Choroid plexus epithelial cell (primary cell): ENCODE measurements around the gene SPATA2L.
A peak's percentile ranks its signal among the peaks of the same experiment; 100 is the strongest.
"Not testable (repeated sequence)": the region's sequence is repeated elsewhere in the genome, so short reads cannot be mapped to it uniquely, and the experiment has no call there.

Experiments used
- DNase-seq: peaks from one replicate; pipeline ENCODE4 v3.0.0-alpha.2; 2010; ENCODE audit warnings: low read depth
- H3K4me3 ChIP-seq: 2 replicates; pipeline ENCODE4 v1.5.1; 2011; ENCODE audit warnings: low read depth, mild to moderate bottlenecking, control low read depth, low read length, moderate library complexity
- TF ChIP-seq, protein P1 (sequence below): conservative IDR thresholded peaks from 2 replicates; pipeline ENCODE4 v1.5.1; 2011; ENCODE audit warnings: low read depth, mild to moderate bottlenecking, control low read depth, inconsistent platforms, low read length, moderate library complexity

The SPATA2L gene

DNA sequence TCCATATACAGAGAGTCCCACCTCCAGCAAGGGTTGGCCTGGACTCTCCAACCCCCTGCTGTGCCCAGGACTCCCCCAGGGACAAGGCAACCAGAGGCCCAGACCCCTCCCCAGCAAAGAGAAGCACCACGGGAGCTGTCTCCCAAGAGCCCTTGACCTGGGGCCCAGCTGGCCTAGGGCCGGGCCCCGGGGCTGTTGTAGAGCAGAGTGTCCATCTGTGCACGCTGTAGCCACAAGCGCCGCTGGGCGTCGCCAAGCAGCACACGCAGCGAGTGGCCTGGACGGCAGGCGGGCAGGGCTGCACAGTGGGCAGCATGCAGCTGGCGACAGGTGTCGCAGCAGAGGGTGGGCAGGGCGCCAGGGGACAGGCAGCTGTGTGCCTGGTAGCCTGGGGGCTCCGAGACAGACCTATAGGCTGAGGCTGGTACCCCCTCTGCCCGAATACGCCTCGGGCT, 4.3 kb downstream of the SPATA2L start:
- no peak overlapping the region for H3K4me3 ChIP-seq
- no peak for DNase-seq
- TF ChIP-seq, protein P1, sequence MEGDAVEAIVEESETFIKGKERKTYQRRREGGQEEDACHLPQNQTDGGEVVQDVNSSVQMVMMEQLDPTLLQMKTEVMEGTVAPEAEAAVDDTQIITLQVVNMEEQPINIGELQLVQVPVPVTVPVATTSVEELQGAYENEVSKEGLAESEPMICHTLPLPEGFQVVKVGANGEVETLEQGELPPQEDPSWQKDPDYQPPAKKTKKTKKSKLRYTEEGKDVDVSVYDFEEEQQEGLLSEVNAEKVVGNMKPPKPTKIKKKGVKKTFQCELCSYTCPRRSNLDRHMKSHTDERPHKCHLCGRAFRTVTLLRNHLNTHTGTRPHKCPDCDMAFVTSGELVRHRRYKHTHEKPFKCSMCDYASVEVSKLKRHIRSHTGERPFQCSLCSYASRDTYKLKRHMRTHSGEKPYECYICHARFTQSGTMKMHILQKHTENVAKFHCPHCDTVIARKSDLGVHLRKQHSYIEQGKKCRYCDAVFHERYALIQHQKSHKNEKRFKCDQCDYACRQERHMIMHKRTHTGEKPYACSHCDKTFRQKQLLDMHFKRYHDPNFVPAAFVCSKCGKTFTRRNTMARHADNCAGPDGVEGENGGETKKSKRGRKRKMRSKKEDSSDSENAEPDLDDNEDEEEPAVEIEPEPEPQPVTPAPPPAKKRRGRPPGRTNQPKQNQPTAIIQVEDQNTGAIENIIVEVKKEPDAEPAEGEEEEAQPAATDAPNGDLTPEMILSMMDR: no peak

DNA sequence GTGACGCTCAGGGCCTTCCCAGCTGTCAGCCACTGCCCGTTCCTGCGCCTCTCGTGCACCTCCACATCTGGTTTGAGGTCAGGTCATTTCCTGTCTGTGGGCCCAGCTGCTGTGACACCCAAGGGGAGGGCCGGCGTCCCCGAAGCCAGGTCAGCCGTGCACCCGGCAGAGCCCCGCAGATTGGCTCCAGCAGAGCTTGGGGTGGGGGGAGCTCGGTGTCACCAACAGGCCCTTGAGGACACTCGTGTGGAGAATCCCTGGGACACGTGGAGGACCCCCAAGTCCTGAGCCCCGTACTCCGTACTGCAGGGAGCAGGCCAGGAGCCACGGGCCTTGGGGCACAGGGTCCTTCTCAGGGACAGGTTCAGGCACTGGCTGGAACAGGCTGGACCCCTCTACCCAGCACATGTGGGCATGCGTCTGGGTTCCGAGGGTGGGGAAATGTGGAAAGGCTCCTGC, 4.8 kb downstream of the SPATA2L start:
- TF ChIP-seq, protein P1: no peak
- DNase-seq: peak; percentile 43
- H3K4me3 ChIP-seq: no peak overlapping the region

DNA sequence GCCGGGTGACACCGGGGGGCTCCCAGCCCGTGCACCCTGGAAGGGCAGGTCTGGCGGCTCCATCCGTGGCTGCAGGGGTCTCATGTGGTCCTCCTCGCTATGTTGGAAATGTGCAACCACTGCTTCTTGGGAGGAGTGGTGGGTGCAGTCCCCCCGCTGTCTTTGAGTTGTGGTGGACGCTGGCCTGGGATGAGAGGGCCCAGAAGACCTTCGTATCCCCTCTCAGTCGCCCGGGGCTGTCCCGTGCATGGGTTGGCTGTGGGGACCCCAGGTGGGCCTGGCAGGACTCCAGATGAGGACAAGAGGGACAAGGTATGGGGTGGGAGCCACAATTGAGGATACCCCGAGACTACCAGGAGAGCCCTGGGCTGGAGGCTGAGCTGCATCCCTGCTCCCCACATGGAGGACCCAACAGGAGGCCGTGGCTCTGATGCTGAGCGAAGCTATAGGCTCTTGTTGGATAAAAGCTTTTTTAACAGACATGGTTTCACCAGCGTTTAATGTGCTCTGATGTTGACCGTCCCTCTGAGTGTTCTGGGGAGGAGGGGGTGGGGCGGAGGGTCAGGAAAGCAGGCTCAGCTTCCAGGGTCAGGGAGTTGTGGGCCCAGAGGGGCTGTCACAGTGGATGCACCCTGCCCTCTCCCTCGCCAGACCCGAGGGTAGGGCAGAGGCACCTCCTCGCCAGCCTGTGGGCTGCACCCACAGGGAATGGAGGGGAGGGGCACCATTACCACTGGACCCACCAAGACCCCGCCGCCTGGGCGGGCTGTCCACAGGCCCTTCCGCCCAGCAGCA, 5.4 kb downstream of the SPATA2L start:
- no peak overlapping the region for H3K4me3 ChIP-seq
- no peak for DNase-seq
- TF ChIP-seq, protein P1: no peak

DNA sequence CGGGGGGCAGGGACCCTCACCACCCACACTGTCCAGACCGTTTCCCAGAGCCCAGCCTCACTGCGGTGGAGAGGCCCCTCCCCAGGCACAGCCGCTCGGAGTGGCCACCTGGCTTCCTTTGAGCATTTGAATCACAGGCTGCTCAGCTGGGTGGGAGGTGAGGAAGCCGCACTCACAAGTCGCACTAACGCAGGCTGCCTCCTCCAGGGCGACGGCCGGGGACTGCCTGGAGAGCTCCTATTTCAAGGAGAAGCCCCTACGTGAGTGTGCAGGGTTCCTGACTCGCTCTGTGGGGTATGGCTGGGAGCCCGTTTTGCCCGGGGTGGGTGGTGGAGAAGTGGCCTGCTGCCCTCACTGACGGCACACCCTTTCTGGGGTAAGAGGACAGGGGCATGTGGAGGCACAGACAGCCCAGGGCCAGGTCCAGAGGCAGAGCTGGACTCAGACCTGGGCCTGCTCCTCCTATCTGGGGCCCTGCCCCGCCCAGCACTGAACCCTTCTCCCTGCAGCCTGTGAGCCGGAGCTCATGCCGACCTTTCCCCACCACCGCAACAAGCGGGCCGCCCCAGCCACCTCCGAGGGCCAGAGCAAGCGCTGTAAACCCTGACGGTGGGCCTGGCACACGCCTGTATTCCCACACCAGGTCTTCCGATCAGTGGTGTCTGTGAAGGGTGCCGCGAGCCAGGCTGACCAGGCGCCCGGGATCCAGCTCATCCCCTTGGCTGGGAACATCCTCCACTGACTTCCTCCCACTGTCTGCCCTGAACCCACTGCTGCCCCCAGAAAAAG, 6.2 kb downstream of the SPATA2L start:
- TF ChIP-seq, protein P1: no peak
- no peak overlapping the region for H3K4me3 ChIP-seq
- no peak for DNase-seq

DNA sequence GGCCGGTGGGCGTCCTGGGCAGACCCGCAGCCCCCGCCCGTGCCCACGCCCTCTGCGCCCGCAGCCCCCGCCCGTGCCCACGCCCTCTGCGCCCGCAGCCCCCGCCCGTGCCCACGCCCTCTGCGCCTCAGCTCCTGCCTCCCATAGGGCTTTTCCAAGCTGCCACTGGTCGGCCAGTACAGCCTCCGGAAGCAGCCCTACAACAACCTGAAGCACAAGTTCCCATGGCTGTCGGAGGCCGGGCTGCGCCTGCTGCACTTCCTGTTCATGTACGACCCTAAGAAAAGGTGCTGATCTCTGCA, 6.8 kb downstream of the SPATA2L start:
- DNase-seq, H3K4me3 ChIP-seq: not testable (repeated sequence)

DNA sequence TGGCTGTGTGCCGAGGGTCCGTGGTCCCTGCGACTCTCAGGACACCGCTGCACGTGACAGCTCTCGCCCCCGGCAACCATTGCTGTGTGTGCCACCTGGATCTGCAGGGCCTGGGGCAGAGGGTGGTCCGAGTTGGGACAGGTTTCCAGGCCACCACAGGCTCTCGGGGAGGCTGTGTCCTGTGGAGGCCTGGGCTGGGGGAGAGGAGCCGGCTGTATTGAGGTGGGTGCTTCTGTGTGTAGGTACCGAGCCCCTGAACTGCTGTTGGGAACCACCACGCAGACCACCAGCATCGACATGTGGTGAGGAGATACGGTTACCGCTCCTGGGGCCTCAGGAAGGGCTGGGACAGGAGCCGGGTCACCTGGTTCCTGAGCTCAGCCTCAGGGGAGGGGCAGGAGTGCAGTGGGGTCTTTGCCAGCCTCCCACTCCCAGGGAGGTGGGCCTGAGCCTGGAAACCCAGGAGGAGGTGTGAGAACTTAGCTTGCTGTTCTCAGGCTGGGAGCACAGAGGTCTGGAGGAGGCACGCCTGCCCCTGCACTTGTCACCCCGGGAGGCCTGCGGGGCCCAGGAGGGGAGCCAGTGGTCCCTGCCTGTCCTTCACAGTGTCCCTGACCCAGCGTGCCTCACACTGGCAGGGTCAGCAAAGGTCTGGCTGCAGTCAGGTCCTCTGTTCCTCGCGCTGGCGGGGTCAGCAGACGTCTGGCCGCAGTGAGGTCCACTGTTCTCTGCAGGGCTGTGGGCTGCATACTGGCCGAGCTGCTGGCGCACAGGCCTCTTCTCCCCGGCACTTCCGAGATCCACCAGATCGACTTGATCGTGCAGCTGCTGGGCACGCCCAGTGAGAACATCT, 7.3 kb downstream of the SPATA2L start:
- H3K4me3 ChIP-seq: no peak overlapping the region
- TF ChIP-seq, protein P1: no peak
- DNase-seq: no peak

DNA sequence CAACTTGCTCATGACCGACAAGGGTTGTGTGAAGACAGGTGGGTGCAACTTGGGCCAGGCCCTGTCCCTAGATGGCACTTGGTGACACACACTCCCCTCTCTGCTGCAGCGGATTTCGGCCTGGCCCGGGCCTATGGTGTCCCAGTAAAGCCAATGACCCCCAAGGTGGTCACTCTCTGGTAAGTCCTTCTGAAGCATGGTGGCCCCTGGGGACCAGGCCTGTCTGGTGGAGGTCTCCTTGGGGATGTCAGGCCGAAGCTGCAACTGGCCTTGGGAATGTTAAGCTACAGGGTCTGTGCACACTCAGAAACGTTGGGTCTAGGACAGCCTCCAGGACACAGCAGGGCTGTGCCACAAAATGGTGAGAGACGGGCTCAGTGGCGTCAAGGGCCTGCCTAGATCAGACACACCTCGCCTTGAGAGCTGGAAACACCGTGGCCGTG, 8.2 kb downstream of the SPATA2L start:
- TF ChIP-seq, protein P1: no peak
- no peak for DNase-seq
- H3K4me3 ChIP-seq: no peak overlapping the region
